ENCODE measurements around the gene ALOXE3.

The ALOXE3 gene

GRCh38 chr17:8142887-8143580, 24.7 kb upstream of the ALOXE3 start:
- DNase-seq (ENCODE audit: low read depth in 2 of 3, low spot score in 1 of 3), result no peak

DNA sequence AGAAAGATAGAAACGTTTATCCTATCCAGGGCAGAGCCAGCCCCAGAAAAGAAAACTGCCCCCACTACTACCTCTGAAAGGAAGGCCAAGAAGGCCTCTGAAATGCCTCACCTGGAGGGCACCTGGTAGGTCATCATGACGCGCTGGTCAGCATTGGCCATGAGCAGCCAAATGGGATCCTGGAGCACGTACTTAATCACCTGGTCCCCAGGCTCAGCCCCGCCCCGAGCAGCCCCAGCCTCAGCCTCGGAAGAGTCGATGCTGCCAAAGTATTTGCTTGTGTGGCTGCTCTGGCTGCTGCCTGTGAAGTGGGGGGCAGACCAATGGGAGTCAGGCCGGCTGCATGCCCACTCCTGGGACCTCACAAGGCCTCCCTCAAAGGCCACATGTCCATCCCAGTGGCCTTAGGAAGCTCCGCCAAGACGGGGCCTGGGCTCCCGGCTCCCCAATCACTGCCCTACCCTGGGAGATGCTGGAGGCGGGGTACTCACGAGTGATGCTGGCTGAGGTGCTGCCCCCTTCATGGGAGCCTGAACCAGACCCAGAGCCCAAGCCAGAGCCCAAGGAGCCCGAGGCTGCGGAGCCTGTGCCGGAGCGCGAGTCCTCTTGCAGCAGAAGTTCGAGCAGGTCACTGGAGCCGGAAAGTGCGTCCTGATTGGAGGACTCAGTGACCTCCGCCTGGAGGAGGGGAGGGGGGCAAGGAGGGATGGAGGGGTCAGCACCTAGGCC, 24.0 kb upstream of the ALOXE3 start:
- no peak for DNase-seq (ENCODE audit: low read depth in 2 of 3, low spot score in 1 of 3)

DNA sequence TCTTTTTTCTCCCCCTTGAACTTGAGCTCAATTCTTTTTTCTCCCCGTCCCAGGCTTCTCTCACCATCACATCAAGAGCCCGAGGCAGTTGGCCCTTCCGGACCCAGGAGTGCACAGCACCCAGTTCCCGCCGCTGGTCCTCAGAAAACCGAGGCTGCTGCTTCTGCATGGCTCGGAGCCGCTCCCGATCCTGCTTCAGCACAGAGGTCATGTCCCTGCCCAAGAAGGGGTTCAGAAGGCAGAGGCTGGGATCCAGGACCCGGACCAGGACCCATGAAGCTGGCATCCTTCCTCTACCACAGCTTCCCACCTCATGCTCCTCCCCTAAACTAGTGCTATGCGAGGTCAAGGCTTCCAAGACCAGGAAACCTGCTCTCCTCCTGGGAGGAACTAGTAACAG, 23.4 kb upstream of the ALOXE3 start:
- DNase-seq (ENCODE audit: low read depth in 2 of 3, low spot score in 1 of 3), result no peak

GRCh38 chr17:8141045-8141444, 22.7 kb upstream of the ALOXE3 start:
- no peak for DNase-seq (ENCODE audit: low read depth in 2 of 3, low spot score in 1 of 3)

DNA sequence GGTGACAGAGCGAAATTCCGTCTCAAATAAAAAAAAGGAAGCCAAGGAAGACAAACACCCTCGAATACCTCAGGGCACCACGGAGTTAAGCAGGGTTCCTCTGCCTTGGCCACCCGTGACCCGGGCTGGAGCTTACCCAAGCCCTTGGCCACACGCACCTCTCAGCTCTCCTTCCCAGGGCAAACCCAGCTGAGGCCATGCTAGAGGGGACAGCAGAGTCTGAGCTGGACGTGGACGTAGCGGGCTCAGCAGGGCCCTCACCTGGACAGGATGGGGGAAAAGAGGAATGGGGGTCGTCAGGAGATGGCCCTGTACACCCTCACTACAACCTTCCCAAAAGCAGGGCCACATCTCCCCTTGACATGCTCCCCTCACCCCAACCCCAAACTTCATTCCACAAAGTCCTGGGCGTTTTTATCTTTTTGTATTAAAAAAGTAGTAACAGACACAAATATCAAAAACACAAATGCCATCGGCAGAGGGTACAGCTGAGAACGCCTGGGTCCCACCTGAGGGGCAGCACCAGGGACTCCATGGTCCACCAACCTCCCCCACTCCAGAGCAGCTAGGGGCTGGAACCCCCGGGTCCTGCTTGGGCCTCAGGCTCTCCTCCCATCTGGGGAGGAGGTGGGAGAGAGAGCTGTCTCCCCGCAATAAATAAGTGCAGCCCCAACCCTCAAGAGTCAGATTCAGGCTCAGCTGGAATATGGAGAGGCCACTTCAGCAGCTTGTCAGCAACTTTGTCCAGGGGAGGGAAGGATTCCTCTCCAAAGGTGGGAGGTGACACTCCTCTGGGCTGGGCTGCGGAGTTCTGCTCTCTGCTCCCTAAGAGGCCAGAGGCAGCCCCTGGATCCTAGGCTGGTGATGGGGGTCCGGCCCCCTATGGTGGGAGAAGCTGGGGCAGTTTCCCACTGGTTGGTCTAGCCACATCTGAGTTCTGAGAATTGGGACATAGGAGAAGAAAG, 22.0 kb upstream of the ALOXE3 start:
- no peak for DNase-seq (ENCODE audit: low read depth in 2 of 3, low spot score in 1 of 3)

- peak; percentile 94 to 99 (median 99) for DNase-seq (ENCODE audit: low read depth in 2 of 3, low spot score in 1 of 3)
Measured at GRCh38 chr17:8138672-8139371, 20.5 kb upstream of the ALOXE3 start.

GRCh38 chr17:8138374-8138671, 20.0 kb upstream of the ALOXE3 start:
- DNase-seq (ENCODE audit: low read depth in 2 of 3, low spot score in 1 of 3), result no peak

DNA sequence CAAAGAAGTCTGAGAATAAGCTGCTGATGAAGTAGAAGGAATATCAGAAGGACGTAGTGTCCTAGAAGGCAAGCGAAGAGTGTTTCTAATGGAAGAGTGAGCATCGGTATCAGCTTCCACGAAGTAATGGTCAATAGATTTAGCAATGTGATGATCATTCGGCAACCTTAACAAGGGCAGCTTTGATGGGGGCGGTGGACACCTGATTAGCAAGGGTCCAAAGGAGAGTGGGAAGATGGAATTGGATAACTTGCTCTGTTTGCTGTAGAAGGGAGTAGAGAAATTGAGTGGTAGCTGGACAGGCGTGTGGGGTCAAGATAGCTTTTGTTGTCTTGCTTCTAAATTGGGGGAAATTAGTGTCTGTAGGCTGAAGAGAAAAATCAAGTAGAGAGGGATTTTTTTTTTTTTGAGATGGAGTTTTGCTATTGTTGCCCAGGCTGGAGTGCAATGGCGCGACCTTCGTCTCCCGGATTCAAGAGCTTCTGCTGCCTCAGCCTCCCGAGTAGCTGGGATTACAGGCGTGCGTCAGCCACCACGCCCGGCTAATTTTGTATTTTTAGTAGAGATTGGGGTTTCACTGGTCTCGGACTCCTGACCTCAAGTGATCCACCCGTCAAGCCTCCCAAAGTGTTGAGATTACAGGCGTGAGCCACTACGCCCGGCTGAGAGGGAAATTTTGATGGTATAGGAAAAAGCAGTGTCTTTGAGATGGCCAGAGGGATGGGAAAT, 19.5 kb upstream of the ALOXE3 start:
- no peak for DNase-seq (ENCODE audit: low read depth in 2 of 3, low spot score in 1 of 3)

DNA sequence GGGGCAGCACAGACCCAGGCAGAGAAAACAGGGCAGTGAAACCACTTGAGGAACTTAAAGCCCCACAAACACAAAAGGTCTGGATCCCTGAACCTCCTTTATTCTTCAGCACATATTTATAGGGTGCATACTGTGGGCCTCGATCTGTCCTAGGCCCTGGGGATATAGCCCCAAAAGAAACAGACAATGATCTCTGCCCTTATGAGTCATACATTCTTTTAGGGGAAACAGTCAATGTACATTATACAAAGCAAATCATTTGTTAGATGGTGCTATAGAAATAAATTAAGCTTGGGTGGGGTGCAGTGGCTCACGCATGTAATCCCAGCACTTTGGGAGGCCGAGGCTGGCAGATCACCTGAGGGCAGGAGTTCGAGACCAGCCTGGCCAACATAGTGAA, 15.6 kb upstream of the ALOXE3 start:
- DNase-seq (ENCODE audit: low read depth in 2 of 3, low spot score in 1 of 3), result no peak

- no peak for DNase-seq (ENCODE audit: low read depth in 2 of 3, low spot score in 1 of 3)
Measured at GRCh38 chr17:8133399-8133798, 15.1 kb upstream of the ALOXE3 start.

DNA sequence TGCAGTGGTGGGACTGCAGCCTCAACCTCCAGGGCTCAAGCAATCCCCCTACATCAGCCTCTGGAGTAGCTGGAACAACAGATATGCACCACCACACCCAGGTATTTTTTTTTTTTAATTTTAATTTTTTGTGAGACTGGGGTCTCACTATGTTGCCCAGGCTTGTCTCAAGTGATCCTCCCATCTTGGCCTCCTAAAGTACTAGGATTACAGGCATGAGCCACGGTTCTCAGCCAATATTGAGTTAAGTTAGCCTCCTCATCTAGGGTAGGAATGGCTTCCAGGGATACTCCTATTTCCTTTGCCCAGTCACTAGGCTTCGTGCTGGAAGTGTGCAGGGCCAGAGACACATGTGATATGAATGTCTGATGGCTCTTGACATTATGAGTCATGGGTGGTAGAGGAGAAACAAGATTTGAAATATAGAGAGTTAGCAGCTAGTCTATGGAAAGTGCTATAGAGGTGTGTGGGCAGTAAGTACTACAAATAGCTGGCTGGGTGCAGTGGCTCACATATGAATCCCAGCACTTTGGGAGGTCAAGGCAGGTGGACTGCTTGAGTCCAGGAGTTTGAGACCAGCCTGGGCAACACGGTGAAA, 13.6 kb upstream of the ALOXE3 start:
- no peak for DNase-seq (ENCODE audit: low read depth in 2 of 3, low spot score in 1 of 3)

DNA sequence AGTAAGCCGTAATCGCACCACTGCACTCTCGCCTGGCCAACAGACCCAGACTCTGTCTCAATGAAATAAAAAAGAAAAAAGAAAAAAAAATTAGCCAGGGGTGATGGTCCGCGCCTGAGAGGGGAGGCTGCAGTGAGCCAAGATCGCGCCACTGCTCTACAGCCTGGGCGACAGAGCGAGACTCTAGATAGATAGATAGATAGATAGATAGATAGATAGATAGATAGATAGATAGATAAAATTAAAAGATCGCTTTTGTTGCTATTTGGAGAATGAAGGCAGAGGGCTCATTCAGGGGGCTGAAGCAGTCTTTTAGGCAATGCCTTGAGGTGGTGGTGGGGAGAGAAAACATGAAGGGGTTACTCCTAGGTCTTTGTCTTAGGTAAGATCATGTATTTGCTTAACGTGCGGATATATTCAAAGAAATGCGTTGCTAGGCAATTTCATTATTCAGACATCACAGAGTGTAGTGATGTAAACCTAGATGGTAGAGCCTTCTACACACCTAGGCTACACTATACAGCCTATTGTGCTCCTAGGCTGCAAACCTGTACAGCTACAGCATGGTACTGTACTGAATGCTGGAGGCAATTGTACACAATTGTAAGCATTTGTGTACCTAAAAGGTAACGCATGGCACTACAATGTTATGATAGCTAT, 9.9 kb upstream of the ALOXE3 start:
- DNase-seq (ENCODE audit: low read depth in 2 of 3, low spot score in 1 of 3), result no peak

DNA sequence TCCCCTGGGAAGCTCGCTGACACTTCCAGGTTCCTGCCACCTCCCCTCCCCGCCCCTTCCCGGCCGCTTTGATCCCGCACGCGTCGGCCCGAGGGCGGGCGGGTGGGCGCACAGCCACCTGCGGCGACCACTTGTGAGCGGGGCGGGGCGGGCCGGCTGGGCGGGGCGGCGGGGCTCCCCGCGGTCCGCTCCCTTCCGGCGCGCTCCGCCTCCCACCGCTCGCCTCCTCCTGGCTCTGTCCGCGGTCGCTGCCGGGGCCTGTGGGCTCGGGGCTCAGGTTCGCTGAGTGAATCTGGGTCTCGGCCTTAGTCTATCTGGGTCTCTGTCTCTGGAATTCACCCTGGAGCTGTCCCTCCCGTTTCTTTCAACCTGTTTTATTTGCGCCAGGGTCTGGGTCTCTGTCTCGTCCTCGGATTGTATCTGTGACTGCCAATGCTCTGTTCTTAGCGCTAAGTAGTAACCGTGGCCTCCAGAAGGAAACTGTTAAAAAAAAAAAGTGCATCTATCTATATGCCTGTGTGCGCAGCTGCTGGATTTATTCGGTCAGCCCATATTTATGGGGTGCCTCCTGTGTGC, 8.3 kb upstream of the ALOXE3 start:
- DNase-seq (ENCODE audit: low read depth in 2 of 3, low spot score in 1 of 3), result no peak

- DNase-seq (ENCODE audit: low read depth in 2 of 3, low spot score in 1 of 3), result no peak
Measured at GRCh38 chr17:8125947-8126490, 7.7 kb upstream of the ALOXE3 start.

- DNase-seq (ENCODE audit: low read depth in 2 of 3, low spot score in 1 of 3), result peak; percentile 78 to 98 (median 87)
Measured at GRCh38 chr17:8125154-8125946, 7.0 kb upstream of the ALOXE3 start.

DNA sequence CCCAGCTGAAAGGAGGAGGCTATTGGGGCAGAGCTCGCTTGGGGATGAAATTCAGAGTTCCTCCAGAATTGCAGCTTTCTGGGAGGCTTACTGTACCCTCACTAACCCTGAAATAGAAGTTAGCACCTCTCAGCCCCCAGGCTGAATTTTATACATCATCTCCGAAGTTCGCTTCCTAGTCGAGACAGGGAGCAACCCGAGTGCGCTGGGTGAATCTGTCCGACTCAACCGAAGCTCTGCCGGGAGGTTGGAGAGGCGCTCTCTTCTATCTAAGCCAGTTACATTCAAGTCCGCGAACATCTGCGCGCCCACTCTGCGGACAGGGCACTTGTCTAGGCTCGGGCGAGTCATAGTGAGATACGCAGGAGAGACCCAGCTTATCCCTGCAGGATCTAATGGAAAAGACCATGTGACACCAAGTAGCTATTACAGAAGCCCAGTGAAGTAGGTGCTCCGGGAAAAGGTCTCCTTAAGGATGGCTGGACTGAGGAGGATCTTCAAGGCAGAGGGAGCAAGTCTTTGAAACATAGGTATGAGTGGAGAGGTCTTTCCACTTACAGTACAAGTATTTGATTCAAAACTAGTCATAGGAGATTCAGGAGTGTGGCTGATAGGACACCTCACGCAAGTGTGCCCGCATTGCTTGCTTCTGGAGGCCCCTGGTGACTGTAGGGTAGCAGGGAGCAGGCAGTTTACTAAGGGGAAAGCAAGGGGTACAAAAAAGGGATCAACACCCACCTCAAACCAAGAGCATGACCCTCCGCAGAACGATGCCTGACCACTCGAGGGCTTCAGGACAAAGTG, 6.2 kb upstream of the ALOXE3 start:
- DNase-seq (ENCODE audit: low read depth in 2 of 3, low spot score in 1 of 3), result no peak

DNA sequence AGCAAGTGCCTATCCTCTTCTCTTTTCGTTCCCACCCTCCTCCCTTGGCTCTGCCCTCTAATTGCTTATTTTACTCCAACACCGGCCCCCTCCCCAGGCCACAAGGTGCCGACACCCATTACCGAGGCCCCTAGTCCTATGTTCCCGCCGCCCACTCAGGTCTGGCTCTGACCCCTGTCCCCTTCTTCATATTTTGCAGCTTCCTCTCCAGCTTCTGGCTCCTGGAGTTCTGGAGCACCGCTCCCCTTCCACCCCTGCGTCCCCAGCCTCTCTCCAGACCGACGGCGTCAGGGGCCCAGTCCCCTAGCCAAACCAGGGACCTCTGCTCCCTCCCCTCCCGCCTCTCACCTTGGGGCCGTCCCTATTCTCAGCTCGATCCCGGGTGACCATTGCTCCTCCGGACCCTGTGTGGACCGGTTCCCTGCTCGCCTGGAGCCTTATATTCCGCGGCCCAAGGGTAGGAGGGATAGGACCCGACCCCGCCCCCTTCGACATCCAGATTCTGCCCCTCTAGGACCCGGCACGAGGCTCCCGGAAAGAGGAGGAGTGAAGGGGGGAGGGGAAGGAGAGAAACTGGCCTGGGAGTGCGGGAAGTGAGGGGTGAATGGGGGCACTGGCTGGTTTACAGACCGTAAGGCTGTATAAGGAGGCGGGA, 5.5 kb upstream of the ALOXE3 start, which contains the start of gene HES7:
Gene HES7 (minus strand): TSS at position 412 of the 655 bp plus-strand sequence. CDS start 22 bp downstream, at position 390.
- no peak for DNase-seq (ENCODE audit: low read depth in 2 of 3, low spot score in 1 of 3)
